Cardiac fibroblast (primary cell): ENCODE measurements around the gene JUN.
"Not testable (repeated sequence)": the region's sequence is repeated elsewhere in the genome, so short reads cannot be mapped to it uniquely, and the experiment has no call there.

Source experiments
- DNase-seq, 2 donors: peaks; one replicate each; pipeline versions ENCODE4 v3.0.0 to v3.0.0-alpha.2; 2010; ENCODE audit warnings: low read depth in 2 of 2
- H3K4me3 ChIP-seq, 2 donors: replicated peaks in 1 of 2; 1 replicate in 1 of 2; 2 replicates in 1 of 2; pipeline ENCODE4 v1.5.1; 2011; ENCODE audit warnings: low read depth in 2 of 2, low read length in 2 of 2, mild to moderate bottlenecking in 2 of 2, moderate library complexity in 1 of 2
- CTCF ChIP-seq: IDR thresholded peaks from one replicate; pipeline ENCODE4 v1.5.1; 2011; ENCODE audit warnings: low read depth, mild to moderate bottlenecking, low read length, inconsistent platforms

Gene JUN

GRCh38 chr1:58803858-58804257 lies 20.0 kb upstream of the JUN start:
- DNase-seq = no peak
- TF ChIP-seq CTCF = no peak

GRCh38 chr1:58802640-58803399 lies 19.0 kb upstream of the JUN start:
- TF ChIP-seq CTCF = no peak
- H3K4me3 ChIP-seq = no peak overlapping the region
- no peak for DNase-seq

More at GRCh38 chr1:58803858-58804257, 20.0 kb upstream of the JUN start:
- H3K4me3 ChIP-seq = no peak overlapping the region

- not testable (repeated sequence) for DNase-seq, H3K4me3 ChIP-seq
Measured at GRCh38 chr1:58801286-58801685, 17.4 kb upstream of the JUN start.

GRCh38 chr1:58799650-58800049 lies 15.8 kb upstream of the JUN start:
- no peak for DNase-seq
- no peak for TF ChIP-seq CTCF
- H3K4me3 ChIP-seq = no peak overlapping the region

- DNase-seq = no peak
- no peak overlapping the region for H3K4me3 ChIP-seq
- no peak for TF ChIP-seq CTCF
Measured at GRCh38 chr1:58798910-58799442, 15.1 kb upstream of the JUN start.

GRCh38 chr1:58796416-58796815 lies 12.6 kb upstream of the JUN start:
- H3K4me3 ChIP-seq = no peak overlapping the region
- DNase-seq = no peak
- no peak for TF ChIP-seq CTCF

GRCh38 chr1:58794585-58794984 lies 10.7 kb upstream of the JUN start:
- H3K4me3 ChIP-seq = no peak overlapping the region
- no peak for DNase-seq
- TF ChIP-seq CTCF = no peak
